SU-DHL-6 (cell line): ENCODE data around the gene RHBG.
"Not testable (repeated sequence)": the region's sequence is repeated elsewhere in the genome, so short reads cannot be mapped to it uniquely, and the experiment has no call there.

Experiments used
- H2AFZ ChIP-seq: fragments of 200-600 bp; sonication (generic); 2 replicates; pipeline ENCODE4 v1.6.1; 2014; ENCODE audit warnings: low read depth, mild to moderate bottlenecking, moderate library complexity, mixed read lengths, antibody characterized with exemption, low read length; ENCODE audit not compliant: severe bottlenecking
- H3F3A ChIP-seq: fragments of 200-600 bp; shearing (Covaris generic); 2 replicates; pipeline ENCODE4 v1.6.0; 2016; ENCODE audit warnings: antibody characterized with exemption, mild to moderate bottlenecking; ENCODE audit not compliant: insufficient read depth
- H3K27ac ChIP-seq: fragments of 200-600 bp; sonication (generic); 2 replicates; pipeline ENCODE4 v1.5.1; 2016; ENCODE audit warnings: low read depth, mild to moderate bottlenecking, low read length, moderate library complexity, mixed read lengths
- H3K27me3 ChIP-seq: fragments of 200-600 bp; sonication (generic), shearing (Covaris generic); 2 replicates; pipeline ENCODE4 v1.6.0; 2014; ENCODE audit warnings: mild to moderate bottlenecking, low read length
- H3K36me3 ChIP-seq: fragments of 200-600 bp; sonication (generic); 2 replicates; pipeline ENCODE4 v1.6.1; 2014; ENCODE audit warnings: mild to moderate bottlenecking, low read length, mixed read lengths
- H3K4me2 ChIP-seq: fragments of 300-600, 200-600 bp; shearing (Covaris generic), sonication (generic); 2 replicates; pipeline ENCODE4 v1.6.0; 2014; ENCODE audit warnings: low read length, low read depth, mild to moderate bottlenecking; ENCODE audit not compliant: poor library complexity, severe bottlenecking
- H3K4me3 ChIP-seq: fragments of 200-600 bp; sonication (generic); 2 replicates; pipeline ENCODE4 v1.5.1; 2014; ENCODE audit warnings: antibody characterized with exemption, low read length, mild to moderate bottlenecking, mixed read lengths; ENCODE audit not compliant: insufficient read depth, poor library complexity, severe bottlenecking
- H3K79me2 ChIP-seq: fragments of 200-600 bp; sonication (generic); 2 replicates; pipeline ENCODE4 v1.6.1; 2014; ENCODE audit warnings: mild to moderate bottlenecking, low read length, moderate library complexity; ENCODE audit not compliant: insufficient read depth
- H3K9ac ChIP-seq: fragments of 200-600 bp; sonication (generic); 2 replicates; pipeline ENCODE4 v1.7.0; 2014; ENCODE audit warnings: mild to moderate bottlenecking, low read length
- H3K9me2 ChIP-seq: fragments of 200-600 bp; sonication (generic); replicated peaks from 2 replicates; pipeline ENCODE4 v1.6.1; 2014; ENCODE audit warnings: low read length; ENCODE audit not compliant: insufficient read depth
- H3K9me3 ChIP-seq: fragments of 200-600 bp; sonication (generic); 2 replicates; pipeline ENCODE4 v1.6.1; 2014; ENCODE audit warnings: low read length, mixed read lengths; ENCODE audit not compliant: insufficient read depth
- H4K20me1 ChIP-seq: fragments of 200-600 bp; sonication (generic); 2 replicates; pipeline ENCODE4 v1.6.1; 2014; ENCODE audit warnings: low read depth, mild to moderate bottlenecking, antibody characterized with exemption, low read length, moderate library complexity, mixed read lengths
- EZH2phosphoT487 ChIP-seq: fragments of 200-600 bp; sonication (generic), shearing (Covaris generic); conservative IDR thresholded peaks from 2 replicates; pipeline ENCODE4 v1.6.1; 2018; ENCODE audit warnings: mild to moderate bottlenecking, antibody characterized with exemption, low read length, moderate library complexity, mixed read lengths
- TF ChIP-seq, protein P1 (sequence below): fragments of 200-600 bp; sonication (generic); IDR thresholded peaks from one replicate; pipeline ENCODE4 v1.5.1; 2017; ENCODE audit warnings: antibody characterized with exemption, mild to moderate bottlenecking, low read length, moderate library complexity; ENCODE audit not compliant: insufficient read depth, poor library complexity, severe bottlenecking

Gene RHBG

DNA sequence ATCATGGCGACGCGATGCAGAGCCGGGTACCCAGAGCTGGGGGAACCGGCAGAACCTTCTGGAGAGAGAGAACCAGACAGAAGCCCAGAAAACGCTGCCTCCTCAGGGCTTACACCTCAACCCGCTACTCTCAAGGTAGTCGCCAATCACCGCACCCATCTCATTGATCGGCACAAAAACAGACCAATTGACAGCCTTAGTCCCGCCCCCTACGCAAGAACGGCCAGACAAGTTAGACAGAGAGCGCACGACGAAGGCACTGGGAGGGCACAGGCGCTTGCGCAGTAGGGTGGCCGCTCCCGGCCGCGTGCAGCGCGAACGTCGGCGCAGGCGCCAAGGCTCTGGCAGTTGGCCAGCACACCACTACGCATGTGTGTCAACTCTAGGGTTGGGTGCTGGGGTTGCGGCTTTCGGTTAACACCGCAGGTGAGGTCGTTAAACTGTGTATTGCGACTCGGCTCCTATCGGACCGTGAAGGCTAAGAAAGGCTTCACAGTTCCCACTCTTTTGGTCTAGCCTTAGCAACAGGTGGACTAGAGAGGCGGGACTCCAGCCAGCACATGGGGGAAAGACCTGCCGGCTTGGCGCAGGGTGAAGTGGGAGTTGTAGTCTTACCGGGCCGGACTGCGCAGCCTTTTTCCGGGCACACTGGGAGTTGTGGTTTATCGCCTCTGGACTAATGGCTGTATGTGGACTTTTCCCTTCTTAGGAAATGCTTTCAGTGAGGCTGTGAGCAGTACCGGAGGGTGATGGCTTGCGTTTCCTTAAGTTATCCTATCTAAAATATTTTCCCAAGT, 30.6 kb upstream of the RHBG start, which contains the start of the genes CCT3 and TSACC:
TSS of gene CCT3 (minus strand) at position 113 of the 797 bp plus-strand sequence. CDS start at position 5, 108 bp downstream.
TSS of gene TSACC (plus strand) at position 347 of the 797 bp plus-strand sequence. CDS start 1,232 bp downstream, outside the sequence.
- Histone ChIP-seq H3K9me2 (no peaks in the 10 kb centered on the region), H3K27me3 (no peaks in the 10 kb centered on the region), H3K9me3 (no peaks in the 10 kb centered on the region), H2AFZ (peak within 1 kb of the TSS; percentile 46), H3K27ac (peak within 1 kb of the TSS; percentile 93), H3F3A (peaks cover 10% of the 10 kb centered on the region; the same call in 1 of the 2 replicates), H3K9ac (peak within 1 kb of the TSS; percentile 77), H3K4me2 (peak within 1 kb of the TSS; percentile 82), H3K36me3 (peaks cover 19% of the 10 kb centered on the region), H3K4me3 (peak within 1 kb of the TSS; percentile 90), H3K79me2 (peaks cover 45% of the 10 kb centered on the region), H4K20me1 (peaks cover 16% of the 10 kb centered on the region; the same call in 1 of the 2 replicates)
- TF ChIP-seq, protein P1, sequence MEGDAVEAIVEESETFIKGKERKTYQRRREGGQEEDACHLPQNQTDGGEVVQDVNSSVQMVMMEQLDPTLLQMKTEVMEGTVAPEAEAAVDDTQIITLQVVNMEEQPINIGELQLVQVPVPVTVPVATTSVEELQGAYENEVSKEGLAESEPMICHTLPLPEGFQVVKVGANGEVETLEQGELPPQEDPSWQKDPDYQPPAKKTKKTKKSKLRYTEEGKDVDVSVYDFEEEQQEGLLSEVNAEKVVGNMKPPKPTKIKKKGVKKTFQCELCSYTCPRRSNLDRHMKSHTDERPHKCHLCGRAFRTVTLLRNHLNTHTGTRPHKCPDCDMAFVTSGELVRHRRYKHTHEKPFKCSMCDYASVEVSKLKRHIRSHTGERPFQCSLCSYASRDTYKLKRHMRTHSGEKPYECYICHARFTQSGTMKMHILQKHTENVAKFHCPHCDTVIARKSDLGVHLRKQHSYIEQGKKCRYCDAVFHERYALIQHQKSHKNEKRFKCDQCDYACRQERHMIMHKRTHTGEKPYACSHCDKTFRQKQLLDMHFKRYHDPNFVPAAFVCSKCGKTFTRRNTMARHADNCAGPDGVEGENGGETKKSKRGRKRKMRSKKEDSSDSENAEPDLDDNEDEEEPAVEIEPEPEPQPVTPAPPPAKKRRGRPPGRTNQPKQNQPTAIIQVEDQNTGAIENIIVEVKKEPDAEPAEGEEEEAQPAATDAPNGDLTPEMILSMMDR = no peak
- TF ChIP-seq EZH2phosphoT487 = no peak

DNA sequence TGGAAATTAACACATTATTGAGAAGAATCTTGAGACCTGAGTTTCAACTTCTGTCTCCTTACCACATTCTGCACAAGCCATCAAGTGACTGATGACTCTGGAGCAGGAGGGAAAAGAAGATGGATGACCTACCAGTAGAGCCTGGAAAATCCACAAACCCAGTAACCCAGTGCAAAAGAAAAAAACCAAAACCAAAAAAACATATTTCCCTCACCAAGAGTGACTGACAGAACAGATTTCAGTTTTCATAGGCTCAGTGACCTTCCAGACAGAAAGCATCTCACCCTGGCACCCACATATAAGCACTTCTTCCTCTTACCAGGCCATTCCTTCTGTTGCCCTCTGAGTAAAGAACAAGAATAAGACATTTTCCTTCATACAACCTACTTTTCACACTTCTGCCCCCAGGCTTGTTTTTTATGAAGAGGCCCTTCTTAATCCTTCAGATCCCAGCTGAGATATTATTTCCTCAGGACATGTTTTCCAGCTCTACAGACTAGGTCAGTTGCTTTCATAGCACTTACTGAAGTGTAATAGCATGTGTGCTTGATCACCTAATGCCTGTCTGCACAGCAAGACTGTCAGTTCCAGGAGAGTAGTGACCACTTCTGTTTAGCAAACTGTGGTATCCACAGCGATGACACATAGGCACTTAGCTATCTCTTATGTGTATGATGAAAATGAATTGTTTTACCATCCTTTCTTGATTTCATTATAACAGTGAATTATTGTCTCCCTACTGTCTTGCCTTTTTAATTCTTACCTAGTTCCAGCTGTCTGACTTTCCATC, 26.6 kb upstream of the RHBG start:
- Histone ChIP-seq H2AFZ (no peak overlapping the region), H3F3A (peaks cover 10% of the 10 kb centered on the region; the same call in 1 of the 2 replicates), H3K9ac (no peak overlapping the region), H4K20me1 (no peaks in the 10 kb centered on the region), H3K4me3 (no peak overlapping the region), H3K36me3 (no peaks in the 10 kb centered on the region), H3K27ac (no peak overlapping the region), H3K27me3 (no peaks in the 10 kb centered on the region), H3K79me2 (peaks cover 6% of the 10 kb centered on the region), H3K9me2 (no peaks in the 10 kb centered on the region), H3K4me2 (no peak overlapping the region), H3K9me3 (no peaks in the 10 kb centered on the region)
- TF ChIP-seq, protein P1 = no peak
- no peak for TF ChIP-seq EZH2phosphoT487

GRCh38 chr1:156344409-156344808, 24.6 kb upstream of the RHBG start:
- Histone ChIP-seq H3K27ac (no peak overlapping the region), H3K9ac (no peak overlapping the region), H3K79me2 (no peaks in the 10 kb centered on the region), H3K4me3 (no peak overlapping the region), H3K9me2 (no peaks in the 10 kb centered on the region), H2AFZ (no peak overlapping the region), H3K27me3 (no peaks in the 10 kb centered on the region), H3K9me3 (no peaks in the 10 kb centered on the region), H4K20me1 (no peaks in the 10 kb centered on the region), H3K36me3 (no peaks in the 10 kb centered on the region), H3K4me2 (no peak overlapping the region), H3F3A (peaks cover 5% of the 10 kb centered on the region; the same call in 1 of the 2 replicates)
- TF ChIP-seq, protein P1 = no peak
- no peak for TF ChIP-seq EZH2phosphoT487

- H3K27me3 ChIP-seq, H3F3A ChIP-seq, H2AFZ ChIP-seq, H3K4me2 ChIP-seq, H3K9ac ChIP-seq, H4K20me1 ChIP-seq, H3K27ac ChIP-seq, H3K9me2 ChIP-seq, H3K36me3 ChIP-seq, H3K9me3 ChIP-seq, H3K79me2 ChIP-seq, H3K4me3 ChIP-seq: not testable (repeated sequence)
Observed at GRCh38 chr1:156346035-156346434, 23.0 kb upstream of the RHBG start.
